IPS DF 19.7 (cell line): ENCODE data around the gene MARCHF9.

Experiments
- DNase-seq: peaks from one replicate; pipeline ENCODE4 v3.0.0-alpha.2; 2013; ENCODE audit warnings: low read depth, low spot score

The MARCHF9 gene

DNA sequence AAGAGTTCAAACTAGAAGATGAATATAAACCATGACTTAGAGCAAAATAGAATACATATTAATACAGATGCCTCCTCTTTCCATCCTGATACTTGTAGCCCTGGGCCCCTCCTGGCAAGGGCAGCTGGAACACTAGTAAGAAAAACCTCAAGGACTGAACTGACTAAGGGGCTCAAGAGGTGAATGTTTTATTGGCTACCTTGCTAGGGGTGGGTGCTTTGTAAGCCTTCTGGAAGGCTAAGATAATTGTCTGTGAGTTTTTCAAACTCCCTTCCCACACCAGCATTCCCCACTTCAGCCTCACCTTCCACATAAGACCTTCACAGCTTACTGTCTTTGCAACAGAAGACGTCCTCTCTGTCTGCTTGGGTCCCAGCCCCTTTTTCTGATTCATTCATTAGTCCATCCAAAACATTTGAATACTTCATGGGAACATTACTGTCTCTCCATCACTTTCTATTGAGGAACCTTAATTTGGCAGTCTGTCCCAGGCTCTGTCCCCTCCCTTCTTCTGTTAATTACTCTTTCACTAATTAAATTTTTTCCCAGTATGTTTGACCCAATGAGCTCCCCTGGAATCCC, 1.1 kb upstream of the MARCHF9 start:
- no peak for DNase-seq

- DNase-seq = no peak
These were observed 221 bp downstream of the MARCHF9 start for GRCh38 chr12:57755194-57755453.

DNA sequence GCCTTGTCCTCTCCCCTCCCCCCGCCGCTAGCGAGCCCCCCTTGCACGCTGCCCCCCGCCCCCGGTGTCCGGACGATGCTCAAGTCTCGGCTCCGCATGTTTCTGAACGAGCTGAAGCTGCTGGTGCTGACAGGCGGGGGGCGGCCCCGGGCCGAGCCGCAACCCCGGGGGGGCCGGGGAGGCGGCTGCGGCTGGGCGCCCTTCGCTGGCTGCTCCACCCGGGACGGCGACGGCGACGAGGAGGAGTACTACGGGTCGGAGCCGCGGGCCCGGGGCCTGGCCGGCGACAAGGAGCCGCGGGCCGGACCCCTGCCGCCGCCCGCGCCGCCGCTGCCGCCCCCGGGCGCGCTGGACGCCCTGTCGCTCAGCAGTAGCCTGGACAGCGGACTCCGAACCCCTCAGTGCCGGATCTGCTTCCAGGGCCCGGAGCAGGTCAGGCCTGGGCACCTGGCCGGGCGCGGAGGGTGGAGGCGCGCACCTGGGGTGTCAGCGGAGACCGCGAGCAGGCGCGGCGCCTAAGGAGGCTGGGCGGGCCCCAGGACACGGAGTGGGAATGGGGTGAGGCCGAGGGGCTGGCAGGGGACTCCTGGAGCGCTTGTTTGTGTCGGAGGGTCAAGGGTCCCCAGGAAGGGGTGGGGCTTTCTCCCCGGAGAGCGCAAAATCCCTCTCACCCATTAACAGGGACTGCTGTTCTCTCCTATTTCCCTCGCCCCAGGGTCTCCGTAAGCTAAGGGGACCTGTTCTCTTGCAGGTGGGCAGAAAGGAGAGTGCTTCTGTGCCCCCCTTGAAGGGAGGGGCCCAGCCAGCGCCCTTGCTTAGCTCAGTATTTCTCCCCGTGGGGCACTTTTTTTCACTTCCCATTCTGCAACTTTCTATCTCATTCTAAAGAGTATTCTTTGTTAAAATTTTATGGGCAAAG, 810 bp downstream of the MARCHF9 start:
- DNase-seq = no peak

- DNase-seq = no peak
These were observed 1.8 kb downstream of the MARCHF9 start for GRCh38 chr12:57756406-57757341.

DNA sequence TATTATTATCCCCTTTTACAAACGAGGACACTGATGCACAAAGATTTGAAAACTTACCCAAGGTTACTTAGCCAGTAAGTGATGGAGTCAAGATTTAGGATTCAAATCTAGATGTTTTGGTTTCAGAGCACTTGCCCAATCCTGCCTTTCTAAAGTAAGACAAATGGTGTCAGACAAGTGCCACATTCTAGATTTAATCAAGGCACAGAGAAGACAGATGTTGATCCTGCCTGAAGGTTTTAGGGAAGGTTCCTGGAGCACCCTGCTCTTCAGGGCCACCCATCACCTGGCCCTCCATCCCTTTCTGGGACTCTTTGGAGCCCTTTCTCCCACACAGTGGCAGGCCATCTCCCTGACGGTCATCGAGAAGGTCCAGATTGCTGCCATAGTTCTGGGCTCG, 2.9 kb downstream of the MARCHF9 start:
- no peak for DNase-seq

- DNase-seq = no peak
These were observed 3.9 kb downstream of the MARCHF9 start for GRCh38 chr12:57758552-57759359.

- no peak for DNase-seq
These were observed 4.6 kb downstream of the MARCHF9 start for GRCh38 chr12:57759360-57759980.

- no peak for DNase-seq
These were observed 5.6 kb downstream of the MARCHF9 start for GRCh38 chr12:57760347-57760982.

DNA sequence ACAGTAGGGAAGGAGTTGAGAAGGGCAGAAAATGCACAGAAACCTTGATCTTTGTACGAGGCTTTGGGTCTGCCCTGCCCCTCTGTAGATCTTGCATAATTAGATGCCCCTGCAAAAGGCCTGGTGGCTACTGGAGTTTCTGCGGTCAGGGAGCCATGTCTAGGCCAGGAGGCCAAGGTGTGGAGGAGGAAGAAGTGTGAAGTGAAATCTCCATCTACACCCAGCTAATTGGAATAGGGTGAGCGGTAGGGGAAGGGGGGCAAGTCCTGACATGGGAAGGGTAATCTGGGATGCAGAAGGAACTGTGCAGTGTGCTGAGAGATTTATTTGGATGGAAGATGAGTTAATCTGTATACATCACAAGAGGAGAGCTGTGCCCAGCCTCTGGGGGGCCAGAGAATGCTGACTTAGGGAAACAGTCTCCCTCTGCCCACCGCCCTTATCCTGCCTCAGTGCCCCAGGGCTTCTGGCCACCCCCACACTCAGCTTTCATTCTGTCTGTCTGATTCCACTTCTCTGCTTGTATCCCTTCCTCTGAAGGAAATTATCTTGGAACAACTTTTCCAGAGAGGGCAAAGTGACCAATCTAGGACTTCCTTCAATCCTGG, 6.6 kb downstream of the MARCHF9 start:
- DNase-seq = no peak

DNA sequence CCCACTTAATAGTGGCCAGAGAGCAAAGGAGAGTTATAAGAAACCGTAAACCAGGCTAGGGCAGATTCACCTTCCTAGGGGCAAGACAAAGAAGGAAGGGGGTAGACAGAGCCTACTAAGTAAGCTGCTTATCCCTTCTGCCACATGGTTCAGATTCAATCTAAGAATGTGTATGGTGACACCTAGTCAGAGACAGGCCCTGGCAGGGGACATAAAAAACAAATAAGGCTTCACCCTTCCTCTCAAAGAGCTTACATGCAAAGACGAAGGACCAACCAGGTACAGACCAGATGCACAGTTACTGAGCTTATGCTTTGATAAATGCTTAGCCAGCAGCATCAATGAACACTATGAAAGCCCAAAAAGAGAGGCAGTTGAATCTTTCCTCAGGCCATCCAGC, 7.6 kb downstream of the MARCHF9 start:
- no peak for DNase-seq

DNA sequence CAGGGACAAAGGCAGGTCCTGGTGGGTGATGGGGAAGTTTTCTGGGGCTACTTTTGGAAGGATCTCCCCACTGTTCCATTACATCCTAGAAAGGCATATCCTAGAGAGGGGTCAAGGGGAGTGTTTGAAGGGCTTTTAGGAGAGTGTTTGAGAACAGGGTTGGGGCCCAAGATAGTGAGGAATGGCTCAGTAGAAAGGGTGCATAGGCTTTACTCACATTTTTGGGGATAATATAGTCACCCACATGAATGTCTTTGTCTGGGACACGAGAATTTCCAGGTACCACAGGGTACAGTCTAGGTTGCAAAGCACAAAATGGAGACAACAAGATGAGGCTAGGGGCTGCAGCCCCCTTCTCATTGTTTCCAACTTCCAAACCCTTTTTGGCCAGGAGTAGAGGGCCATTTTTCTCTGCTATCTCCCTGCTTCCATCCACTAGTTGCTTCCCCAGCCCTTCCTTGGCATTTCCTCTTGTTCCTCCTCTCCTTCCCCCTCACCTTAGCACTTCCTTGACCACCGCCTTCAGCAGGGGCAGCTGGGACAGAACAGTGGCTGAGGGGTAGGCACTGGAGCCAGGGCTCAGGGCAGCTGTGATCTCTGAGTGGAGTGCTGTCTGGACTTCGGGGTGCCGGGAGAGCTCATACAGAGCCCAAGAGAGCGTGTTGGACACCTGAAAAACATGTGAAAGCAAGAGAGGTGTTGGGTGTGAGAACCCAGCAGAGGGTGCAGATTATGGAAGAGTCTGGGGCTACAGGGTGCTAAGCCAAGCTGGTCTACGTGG, 9.2 kb downstream of the MARCHF9 start:
- DNase-seq = no peak

- no peak for DNase-seq
These were observed 9.7 kb downstream of the MARCHF9 start for GRCh38 chr12:57764662-57765002.

DNA sequence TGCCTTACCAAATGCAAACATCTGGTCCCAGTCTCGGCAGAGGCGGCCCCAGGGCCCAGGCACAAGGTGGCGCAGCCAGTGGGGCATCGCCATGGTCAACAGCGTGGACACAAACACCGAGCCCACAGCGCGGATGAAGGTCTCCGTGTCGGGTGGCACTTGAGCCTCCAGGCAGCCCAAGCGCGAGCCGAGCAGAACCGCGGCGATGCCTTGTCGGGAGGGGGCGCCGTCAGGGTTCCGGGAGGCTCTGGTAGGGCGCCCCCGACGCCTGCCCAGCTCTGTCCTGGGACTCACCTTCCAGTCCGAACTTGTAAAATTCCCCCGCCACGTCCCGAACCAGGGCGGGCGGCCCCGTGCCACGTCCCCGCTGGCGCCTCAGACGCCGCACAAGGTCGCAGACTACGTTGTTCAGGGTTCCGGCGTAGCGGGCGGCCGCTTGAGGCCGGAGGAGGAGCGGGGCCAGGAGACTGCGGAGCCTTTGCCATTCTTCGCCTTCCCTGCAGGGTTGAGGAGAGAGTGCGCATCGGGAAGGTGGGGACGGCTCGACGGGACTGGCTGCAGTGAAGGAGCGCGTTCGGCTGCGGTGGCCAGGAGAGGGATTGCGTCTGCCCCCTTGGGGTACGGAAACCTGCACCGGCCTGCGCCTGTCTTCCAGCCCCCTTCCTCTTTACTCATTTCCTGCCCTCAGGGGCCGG, 10.2 kb downstream of the MARCHF9 start:
- DNase-seq = no peak

GRCh38 chr12:57765698-57766463, 11.0 kb downstream of the MARCHF9 start:
- no peak for DNase-seq

- no peak for DNase-seq
These were observed 11.8 kb downstream of the MARCHF9 start, which contains the start of gene CYP27B1 for GRCh38 chr12:57766464-57767304. Gene CYP27B1, minus strand, starts transcription at chr12:57767078. Its CDS starts 37 bp downstream, at chr12:57767041.

GRCh38 chr12:57767305-57767698, 12.4 kb downstream of the MARCHF9 start:
- DNase-seq = no peak

- DNase-seq = no peak
These were observed 13.0 kb downstream of the MARCHF9 start for GRCh38 chr12:57767876-57768275.
